ENCODE measurements around the gene ZNF699.

DNA sequence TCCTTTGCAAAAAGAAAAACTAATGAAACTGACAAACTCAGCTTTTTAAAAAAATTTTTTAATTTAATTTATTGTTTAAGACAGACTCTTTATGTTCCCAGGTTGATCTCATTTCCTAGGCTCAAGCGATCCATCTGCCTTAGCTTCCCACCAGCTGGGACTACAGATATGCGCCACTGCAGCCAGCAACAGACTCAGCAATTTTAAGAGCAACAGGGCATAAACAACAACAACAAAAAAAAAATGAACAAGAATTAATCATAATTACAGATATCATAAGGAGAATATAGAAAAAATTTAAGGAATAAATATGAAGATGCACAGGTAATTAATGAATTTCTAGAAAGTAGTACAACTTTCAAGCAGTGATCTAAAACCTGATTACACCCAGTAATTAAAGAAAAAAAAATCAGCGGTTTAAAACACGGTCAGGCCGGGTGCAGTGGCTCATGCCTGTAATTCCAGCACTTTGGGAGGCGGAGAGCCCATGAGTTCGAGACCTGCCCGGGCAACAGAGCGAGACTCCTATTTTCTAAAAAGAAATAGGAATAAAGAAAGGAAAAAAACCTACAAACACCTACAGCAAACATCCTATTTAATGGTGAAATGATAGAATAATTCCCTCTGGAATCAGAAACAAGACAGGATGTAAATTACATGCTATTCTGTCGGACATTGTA is 1.4 kb downstream of the ZNF699 start:
- TF ChIP-seq, protein P1, sequence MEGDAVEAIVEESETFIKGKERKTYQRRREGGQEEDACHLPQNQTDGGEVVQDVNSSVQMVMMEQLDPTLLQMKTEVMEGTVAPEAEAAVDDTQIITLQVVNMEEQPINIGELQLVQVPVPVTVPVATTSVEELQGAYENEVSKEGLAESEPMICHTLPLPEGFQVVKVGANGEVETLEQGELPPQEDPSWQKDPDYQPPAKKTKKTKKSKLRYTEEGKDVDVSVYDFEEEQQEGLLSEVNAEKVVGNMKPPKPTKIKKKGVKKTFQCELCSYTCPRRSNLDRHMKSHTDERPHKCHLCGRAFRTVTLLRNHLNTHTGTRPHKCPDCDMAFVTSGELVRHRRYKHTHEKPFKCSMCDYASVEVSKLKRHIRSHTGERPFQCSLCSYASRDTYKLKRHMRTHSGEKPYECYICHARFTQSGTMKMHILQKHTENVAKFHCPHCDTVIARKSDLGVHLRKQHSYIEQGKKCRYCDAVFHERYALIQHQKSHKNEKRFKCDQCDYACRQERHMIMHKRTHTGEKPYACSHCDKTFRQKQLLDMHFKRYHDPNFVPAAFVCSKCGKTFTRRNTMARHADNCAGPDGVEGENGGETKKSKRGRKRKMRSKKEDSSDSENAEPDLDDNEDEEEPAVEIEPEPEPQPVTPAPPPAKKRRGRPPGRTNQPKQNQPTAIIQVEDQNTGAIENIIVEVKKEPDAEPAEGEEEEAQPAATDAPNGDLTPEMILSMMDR (optimal IDR thresholded peaks at IDR 0.05 in 1 of 3, IDR thresholded peaks at IDR 0.05 in 1 of 3, conservative IDR thresholded peaks at IDR 0.05 in 1 of 3; ENCODE audit: extremely low read depth in 1 of 3, insufficient read depth in 2 of 3, low read length in 3 of 3): no peak
- no peak for TF ChIP-seq EZH2 (IDR thresholded peaks at IDR 0.05; ENCODE audit: low read length)
